Panc1 (cell line): ENCODE results near the gene HEPACAM.

Experiments
- POLR2AphosphoS5 ChIP-seq: IDR thresholded peaks from 2 replicates; pipeline ENCODE4 v1.6.1; 2012; ENCODE audit warnings: mild to moderate bottlenecking, low read depth, low read length, moderate library complexity
- REST ChIP-seq, 2 experiments: IDR thresholded peaks; 2 replicates each; pipeline ENCODE4 v1.6.1; 2011 to 2012; ENCODE audit warnings: low read depth in 2 of 2, control low read depth in 1 of 2, low read length in 1 of 2, mild to moderate bottlenecking in 1 of 2, moderate library complexity in 1 of 2; ENCODE audit not compliant: insufficient read depth in 1 of 2
- TF ChIP-seq, protein P1 (sequence below): fragments of 450-650 bp; IDR thresholded peaks from 2 replicates; pipeline ENCODE4 v1.5.1; 2017; ENCODE audit warnings: mild to moderate bottlenecking

- TF ChIP-seq, protein P1, sequence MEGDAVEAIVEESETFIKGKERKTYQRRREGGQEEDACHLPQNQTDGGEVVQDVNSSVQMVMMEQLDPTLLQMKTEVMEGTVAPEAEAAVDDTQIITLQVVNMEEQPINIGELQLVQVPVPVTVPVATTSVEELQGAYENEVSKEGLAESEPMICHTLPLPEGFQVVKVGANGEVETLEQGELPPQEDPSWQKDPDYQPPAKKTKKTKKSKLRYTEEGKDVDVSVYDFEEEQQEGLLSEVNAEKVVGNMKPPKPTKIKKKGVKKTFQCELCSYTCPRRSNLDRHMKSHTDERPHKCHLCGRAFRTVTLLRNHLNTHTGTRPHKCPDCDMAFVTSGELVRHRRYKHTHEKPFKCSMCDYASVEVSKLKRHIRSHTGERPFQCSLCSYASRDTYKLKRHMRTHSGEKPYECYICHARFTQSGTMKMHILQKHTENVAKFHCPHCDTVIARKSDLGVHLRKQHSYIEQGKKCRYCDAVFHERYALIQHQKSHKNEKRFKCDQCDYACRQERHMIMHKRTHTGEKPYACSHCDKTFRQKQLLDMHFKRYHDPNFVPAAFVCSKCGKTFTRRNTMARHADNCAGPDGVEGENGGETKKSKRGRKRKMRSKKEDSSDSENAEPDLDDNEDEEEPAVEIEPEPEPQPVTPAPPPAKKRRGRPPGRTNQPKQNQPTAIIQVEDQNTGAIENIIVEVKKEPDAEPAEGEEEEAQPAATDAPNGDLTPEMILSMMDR: no peak
- TF ChIP-seq POLR2AphosphoS5 (no peak), REST (IDR thresholded peaks at IDR 0.05; ENCODE audit: insufficient read depth in 1 of 2, low read depth in 2 of 2, low read length in 1 of 2) (no peak)
Measured at GRCh38 chr11:124902616-124903015, 33.2 kb downstream of the HEPACAM start.
